ENCODE data around the gene ANKS1A.

DNA sequence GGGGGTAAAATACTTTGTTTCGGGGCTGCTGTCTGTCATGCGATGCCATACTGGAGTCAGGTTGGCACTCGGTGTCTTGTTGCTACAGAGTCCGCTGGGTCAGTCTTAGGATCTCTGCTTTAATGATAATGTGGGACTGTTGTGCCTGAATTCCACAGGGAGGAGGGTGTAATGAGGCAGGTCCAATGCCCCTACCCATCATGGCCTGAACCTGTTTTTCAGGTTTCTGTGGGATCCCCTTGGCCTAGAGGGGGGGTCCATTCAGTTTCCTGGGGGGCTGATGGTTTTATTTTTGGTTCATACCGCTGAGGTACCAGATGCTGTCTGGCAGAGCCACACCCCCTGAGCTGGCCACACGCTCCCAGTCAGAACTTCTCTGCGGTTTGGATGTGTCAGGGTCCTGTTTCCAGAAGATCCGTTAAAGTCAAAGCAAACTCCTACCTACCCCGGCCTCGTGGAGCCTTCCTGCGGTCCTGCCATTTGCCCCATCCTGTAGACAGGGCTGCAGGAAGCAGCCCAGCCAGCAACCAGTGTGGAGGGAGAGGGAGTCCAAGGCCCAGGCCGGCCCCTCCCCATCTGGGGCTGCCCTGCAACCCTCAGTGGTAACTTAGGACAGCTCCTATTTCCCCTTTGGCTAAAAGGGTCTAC, 182.4 kb downstream of the ANKS1A start:
- TF ChIP-seq, protein P1, sequence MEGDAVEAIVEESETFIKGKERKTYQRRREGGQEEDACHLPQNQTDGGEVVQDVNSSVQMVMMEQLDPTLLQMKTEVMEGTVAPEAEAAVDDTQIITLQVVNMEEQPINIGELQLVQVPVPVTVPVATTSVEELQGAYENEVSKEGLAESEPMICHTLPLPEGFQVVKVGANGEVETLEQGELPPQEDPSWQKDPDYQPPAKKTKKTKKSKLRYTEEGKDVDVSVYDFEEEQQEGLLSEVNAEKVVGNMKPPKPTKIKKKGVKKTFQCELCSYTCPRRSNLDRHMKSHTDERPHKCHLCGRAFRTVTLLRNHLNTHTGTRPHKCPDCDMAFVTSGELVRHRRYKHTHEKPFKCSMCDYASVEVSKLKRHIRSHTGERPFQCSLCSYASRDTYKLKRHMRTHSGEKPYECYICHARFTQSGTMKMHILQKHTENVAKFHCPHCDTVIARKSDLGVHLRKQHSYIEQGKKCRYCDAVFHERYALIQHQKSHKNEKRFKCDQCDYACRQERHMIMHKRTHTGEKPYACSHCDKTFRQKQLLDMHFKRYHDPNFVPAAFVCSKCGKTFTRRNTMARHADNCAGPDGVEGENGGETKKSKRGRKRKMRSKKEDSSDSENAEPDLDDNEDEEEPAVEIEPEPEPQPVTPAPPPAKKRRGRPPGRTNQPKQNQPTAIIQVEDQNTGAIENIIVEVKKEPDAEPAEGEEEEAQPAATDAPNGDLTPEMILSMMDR (IDR thresholded peaks at IDR 0.05) = no peak
- no peak for TF ChIP-seq POLR2A (IDR thresholded peaks at IDR 0.05)

Measured in right lobe of liver (tissue), 4 donors.